Skin of body (tissue), 2 donors: Measurements from ENCODE around the gene KRT6A. TPM values are rescaled to one million over a fixed set of nuclear protein-coding genes. Genes with fewer than 3 reads are reported as not detected.
A peak's percentile ranks its signal among the peaks of the same experiment; 100 is the strongest.

ENCODE experiments used
- DNase-seq: peaks from one replicate; lab custom pipeline; 2025; lab: John Stamatoyannopoulos, UW
- total RNA-seq: library from RNA; depleted of rRNA; stranded (reverse); fragments of >200 nt; gene quantifications from one replicate; pipeline ENCODE4 v1.2.3, GENCODE V29; 2014

KRT6A gene
- total RNA-seq, 1 donor from 2014 or later, result 333 TPM

- no peak for DNase-seq
Measured at GRCh38 chr12:52524898-52525591, 32.0 kb upstream of the KRT6A start.

DNA sequence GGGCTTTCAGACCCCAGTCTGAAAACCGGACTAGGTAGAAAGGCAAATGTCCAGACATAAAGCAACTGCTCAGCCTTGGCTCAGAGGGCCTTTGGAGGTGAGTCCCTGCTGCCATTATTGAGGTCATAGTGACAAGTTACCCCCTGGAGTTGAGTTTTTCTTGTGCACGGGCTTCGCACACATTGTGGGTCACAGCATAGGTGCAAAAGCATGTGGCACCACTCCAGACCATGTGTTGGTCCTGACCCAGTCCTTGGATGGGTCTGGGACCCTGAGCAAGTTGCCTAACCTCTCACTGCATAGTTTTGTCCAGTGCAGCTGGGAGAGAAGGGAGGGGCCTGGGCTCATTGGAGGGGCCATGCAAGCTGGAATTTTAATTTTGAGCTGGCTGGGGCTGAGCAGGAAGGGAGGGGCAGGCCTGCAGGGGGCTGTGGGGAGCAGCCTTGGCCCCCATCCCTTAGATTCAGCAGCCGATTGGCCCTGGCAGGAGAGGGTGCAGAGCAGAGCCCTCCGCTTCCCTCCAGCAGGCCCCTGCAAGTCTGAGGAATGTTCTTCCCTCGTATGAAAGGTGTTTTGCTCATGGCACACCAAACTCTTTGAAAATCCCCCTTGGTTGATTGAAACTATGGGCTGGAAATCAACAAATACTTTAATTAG, 31.3 kb upstream of the KRT6A start:
- peak; percentile 7 for DNase-seq

DNA sequence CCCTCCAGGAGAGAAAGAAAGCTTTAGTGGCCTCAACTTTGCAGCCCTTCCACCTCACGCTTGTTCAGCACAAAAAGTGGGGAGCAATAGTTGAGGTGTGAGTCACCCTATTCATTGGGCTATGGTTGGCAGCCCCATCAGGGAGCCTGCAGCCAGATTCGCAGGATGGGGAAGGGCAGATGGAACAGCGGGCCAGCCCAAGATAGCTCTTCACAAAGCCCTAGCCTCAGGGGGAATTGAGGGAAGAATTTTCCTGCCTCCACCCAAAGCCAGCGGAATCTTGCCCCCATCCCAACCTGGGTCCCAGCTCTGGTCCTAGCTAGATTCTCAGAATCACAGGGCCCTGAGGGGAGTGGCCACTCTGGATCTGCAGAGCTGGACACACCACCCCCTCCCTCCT, 30.8 kb upstream of the KRT6A start:
- DNase-seq, result no peak

GRCh38 chr12:52522346-52523011, 29.4 kb upstream of the KRT6A start:
- peak; percentile 28 for DNase-seq

- peak; percentile 33 for DNase-seq
Measured at GRCh38 chr12:52521568-52522266, 28.7 kb upstream of the KRT6A start.

GRCh38 chr12:52521175-52521567, 28.1 kb upstream of the KRT6A start:
- DNase-seq, result no peak

GRCh38 chr12:52519826-52520662, 27.0 kb upstream of the KRT6A start, which contains the start of gene KRT5:
KRT5 (minus strand) TSS chr12:52520394; CDS start chr12:52520296, 98 bp downstream.
- DNase-seq, result peak; percentile 13

- DNase-seq, result no peak
Measured at GRCh38 chr12:52519387-52519703, 26.3 kb upstream of the KRT6A start.

- no peak for DNase-seq
Measured at GRCh38 chr12:52518574-52519386, 25.7 kb upstream of the KRT6A start.

GRCh38 chr12:52517888-52518287, 24.8 kb upstream of the KRT6A start:
- no peak for DNase-seq

- no peak for DNase-seq
Measured at GRCh38 chr12:52517005-52517835, 24.2 kb upstream of the KRT6A start.

DNA sequence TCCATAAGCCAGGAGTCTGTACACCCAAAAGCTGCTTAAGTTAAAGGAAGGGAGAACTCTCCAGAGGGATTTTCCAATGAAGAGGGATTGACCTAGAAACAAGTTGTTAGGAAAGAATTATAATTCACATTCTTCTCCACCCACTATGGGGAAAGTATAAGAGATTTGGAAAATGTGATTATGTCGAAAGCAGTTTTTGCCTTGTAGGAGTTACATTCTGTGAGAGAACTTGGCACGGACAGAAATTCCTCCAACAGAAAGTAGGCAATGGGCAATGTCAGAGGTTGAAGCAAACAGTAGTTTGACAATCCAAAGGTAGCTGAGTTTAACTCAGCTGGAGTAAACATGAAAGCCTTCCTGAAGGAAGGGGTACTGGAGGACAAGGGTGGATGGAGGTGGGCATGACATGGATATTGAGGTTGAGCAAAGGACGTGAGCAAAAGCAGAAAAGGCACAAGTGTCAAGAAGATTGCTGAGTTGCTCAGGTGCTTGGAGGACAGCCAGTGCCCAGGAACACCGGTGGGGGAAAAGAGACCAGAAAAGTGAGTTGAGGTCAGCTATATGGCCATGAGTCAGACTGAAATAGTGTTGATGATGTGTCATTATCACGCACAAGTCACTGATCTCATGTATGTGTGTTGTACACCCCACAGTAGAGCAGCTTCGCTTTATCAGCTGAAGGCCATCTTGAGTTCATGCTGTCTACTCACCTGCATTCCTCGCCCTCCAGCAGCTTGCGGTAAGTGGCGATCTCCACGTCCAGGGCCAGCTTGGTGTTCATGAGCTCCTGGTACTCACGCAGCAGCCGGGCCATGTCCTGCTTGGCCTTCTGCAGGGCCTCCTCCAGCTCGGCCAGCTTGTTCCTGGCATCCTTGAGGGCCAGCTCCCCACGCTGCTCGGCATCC, 23.1 kb upstream of the KRT6A start:
- DNase-seq, result no peak

GRCh38 chr12:52515319-52515646, 22.2 kb upstream of the KRT6A start:
- no peak for DNase-seq

- no peak for DNase-seq
Measured at GRCh38 chr12:52514471-52515318, 21.6 kb upstream of the KRT6A start.

DNA sequence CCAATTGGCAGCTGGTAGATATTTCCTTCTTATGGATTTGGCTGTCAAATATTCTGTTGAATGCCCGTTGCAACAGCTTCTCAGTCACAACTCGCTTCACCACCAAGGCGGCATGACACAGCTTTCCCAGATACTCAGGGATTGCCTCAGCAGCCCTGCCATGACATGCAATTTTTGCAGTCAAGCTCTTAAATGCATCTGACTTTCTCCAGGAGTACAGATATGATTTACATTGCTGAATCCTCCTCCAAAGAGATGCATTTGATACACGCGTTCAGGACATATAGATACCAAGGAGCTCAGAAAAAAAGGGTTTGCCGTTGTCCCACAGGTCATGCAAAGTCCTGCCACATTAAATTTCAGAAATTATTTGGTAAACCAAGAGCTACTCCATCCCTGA, 20.7 kb upstream of the KRT6A start:
- no peak for DNase-seq

GRCh38 chr12:52508211-52508610, 15.2 kb upstream of the KRT6A start:
- no peak for DNase-seq

DNA sequence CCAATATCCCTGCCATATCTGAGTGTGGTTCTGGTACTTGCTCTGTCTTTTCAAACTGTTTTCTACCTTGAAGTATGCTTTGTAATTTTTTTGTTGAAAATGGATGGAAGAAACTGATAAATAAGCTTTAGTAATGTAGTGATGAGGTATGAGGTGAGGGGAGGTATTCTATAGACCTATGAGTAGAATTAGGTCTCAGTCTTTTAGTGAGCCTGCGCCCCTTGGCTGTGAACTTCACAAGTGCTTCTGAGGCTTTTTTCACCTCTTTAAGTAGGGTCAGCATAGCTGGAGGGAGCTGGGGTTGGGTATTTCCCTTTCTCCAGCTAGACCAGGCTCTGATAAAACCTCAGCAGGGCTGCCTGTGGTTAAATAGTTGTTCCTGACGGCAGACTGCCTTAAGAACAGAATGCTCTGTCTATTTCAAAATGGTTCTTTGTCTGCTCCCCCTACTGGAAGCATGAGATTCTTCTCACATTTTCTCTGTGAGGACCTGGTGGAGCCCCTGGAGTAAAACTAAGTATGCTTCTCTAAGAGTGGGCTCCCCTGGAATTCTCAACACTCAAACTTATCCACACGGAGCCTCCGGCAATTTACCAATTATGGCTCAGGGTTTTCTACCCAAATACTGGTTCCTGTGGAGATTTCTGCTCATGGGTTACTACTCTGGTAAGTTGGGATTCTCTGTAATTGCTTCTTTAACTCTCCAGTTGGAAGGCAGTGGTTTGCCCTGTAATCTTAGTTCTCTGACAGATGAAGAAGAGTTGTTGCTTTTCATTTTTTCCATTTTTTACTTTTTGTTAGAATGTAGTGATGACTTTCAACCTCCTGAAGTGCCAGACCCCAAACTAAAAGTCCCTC, 14.0 kb upstream of the KRT6A start:
- DNase-seq, result no peak
